ENCODE data around the gene KRTAP10-3.

Gene KRTAP10-3

DNA sequence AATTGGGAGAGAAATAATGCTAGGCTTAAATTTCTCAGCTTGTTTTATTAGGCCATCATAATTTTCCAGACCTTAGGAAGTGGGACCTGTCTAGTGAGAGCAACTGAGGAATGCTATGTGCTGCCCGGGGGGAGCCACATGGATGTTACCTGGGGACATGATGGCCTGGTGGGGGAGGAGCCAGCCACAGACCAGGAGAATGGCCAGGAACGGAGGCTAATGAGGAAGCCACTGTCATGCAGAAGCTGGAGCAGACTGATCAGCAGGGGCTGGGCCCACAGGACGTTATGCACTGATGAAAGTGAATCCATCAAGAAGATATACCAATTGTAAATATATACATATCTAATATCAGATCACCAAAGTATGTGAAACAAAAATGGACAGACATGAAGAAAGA, 14.0 kb downstream of the KRTAP10-3 start:
- no peak for DNase-seq

DNA sequence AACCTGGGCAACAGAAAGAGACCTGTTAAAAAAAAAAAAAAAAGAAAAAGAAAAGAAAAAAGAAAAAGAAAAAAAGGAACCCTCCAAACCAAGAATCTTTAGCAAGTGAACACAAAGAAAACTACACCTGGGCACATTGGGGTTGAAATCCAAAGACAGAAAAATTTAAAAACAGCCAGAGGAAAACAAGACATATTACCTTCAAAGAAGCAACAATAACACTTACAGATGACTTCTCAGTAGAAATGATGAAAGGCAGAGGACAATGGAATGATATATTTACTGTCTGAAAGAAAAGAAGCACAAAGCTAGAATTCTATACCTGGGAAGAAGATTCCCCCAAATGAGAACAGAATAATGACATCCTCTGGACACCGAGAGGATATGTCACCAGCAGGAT, 15.9 kb downstream of the KRTAP10-3 start:
- DNase-seq, result no peak

GRCh38 chr21:44540741-44541288, 17.8 kb downstream of the KRTAP10-3 start:
- DNase-seq, result no peak

- no peak for DNase-seq
Measured at GRCh38 chr21:44539991-44540666, 18.5 kb downstream of the KRTAP10-3 start, which contains the start of gene KRTAP10-1. TSS of gene KRTAP10-1 (minus strand) at chr21:44540195. CDS start at chr21:44540150, 45 bp downstream.

DNA sequence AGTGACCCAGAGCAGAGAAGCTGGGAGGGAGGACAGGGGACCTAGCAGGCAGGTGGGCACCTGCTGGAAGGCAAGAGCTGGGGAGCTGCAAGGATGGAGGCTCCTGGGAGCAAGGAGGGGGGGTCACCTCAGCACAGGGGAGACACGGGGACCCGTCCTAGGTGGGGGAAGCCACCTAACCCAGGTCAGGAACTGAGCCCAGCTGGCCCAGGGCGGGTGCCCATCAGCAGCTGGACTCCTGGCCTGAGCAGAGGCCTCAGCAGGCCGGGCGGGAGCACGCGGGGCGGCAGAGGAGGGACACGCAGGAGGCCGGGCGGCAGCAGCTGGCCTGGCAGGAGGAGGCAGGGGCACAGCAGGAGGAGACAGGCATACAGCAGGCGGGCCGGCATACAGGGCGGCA, 19.5 kb downstream of the KRTAP10-3 start:
- no peak for DNase-seq

- no peak for DNase-seq
Measured at GRCh38 chr21:44537930-44538911, 20.4 kb downstream of the KRTAP10-3 start.

DNA sequence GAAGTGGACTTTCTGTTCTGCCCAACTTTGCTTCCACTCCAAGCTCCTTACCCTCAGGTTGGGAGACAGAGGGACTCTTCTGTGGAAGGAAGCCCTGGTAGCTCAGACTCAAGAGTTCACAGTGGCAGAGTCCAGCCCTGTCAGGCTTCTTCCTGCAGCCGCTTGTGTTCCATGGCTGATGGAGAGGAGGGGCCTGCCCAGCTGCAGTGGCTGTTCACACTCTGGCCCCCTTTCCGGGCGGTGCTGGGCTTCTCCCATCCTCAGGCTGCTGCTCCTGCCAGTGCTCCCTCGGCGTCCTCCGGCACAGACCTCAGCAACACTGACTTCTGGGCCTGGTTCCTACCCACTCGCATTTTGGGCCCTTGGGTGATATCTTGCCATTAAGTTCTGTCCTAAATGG, 22.6 kb downstream of the KRTAP10-3 start:
- DNase-seq, result no peak

- DNase-seq, result no peak
Measured at GRCh38 chr21:44534688-44535087, 23.9 kb downstream of the KRTAP10-3 start.

GRCh38 chr21:44533891-44534627, 24.5 kb downstream of the KRTAP10-3 start:
- no peak for DNase-seq

DNA sequence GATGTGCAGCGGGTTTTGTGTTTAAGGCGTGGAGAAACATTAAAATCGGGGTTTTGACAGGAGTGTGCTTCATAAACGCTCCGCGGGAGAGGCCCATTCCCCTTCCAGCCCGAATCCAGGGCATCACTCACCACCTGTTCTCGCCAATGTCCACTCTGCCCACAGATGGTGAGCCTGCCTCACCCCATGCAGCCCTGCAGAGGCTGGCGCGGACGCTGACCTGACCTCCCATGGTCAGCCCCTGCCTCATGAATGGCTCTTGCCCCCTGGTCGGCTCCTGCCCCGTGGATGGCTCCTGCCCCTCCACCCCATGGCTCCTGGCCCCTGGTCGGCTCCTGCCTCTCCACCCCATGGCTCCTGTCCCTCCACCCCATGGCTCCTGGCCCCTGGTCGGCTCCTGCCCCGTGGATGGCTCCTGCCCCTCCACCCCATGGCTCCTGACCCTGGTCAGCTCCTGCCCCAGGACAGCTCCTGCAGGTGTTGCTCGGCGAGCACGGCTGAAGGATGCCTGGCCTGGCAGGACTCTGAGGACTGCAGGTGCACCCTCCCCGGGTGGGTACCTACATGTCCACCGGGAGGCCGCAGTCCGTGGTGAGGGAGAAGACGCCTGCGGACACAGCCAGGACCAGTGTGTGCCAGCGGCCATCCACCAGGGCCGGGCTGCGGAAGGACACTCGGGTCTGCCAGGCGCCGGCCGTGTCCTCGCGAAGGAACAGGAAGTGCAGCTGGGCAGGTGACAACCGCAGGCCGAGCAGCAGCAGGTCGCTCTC, 25.3 kb downstream of the KRTAP10-3 start:
- DNase-seq, result no peak

GRCh38 chr21:44532712-44533111, 25.9 kb downstream of the KRTAP10-3 start:
- DNase-seq, result no peak

GRCh38 chr21:44531606-44532564, 26.7 kb downstream of the KRTAP10-3 start:
- no peak for DNase-seq

DNA sequence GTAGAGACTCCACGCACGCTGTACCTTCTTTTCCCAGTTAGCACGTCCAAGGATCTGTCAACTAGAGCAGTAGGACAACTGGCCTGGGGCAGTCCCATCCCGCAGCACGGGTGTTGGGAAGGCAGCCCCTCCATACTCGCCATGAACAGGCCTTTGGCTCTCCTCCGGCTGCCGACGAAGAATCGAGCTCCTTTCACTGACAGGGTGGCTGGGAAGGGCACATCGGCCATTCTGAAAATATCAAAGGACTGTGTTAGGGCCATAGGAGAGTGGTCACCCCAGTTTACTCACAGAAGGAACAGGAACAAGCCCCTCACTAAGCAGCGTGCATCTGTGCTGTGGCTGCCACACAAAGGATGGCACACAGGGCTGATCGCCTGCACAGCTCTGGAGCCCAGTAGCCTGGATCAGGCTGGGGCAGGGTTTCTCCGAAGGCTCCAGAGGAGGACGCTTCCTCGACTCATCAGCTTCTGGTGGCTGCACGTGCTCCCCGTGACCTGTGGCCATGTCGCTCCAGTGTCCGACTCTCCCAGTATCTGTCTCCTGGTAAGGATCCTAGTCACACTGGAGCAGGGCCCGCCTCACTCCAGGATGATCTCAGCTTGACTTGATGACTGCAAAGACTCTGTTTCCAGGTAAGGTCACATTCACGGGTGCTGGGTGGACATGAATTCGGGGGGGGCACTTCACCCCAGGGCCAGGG, 27.5 kb downstream of the KRTAP10-3 start:
- DNase-seq, result no peak

DNA sequence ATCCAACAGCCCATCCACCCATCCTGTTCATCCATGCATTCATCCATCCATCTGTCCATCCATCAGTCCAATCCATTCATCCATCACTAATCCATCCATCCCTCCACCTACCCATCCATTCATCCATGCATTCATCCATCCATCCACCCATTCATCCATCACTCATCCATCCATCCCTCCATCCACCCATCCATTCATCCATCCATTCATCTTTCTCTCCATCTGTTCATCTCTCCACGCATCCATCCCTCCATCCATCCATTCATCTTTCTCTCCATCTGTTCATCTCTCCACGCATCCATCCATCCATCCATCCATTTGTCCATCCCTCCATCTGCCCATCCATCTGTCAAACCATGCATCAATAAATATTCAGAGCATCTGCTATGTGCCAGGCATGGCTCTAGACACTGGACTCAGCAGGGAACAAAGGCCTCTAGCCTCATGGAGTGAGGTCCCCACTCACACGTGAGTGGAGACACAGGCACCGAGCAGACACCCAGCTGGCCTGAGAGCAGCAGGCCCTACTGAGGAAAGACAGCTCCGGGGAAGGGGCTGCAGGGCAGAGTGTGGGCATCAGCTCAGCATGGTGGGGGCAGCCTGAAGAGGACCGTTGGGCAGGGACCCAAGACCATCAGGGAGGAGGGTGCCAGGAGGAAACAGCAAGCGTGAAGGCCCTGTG, 28.2 kb downstream of the KRTAP10-3 start:
- no peak for DNase-seq

DNA sequence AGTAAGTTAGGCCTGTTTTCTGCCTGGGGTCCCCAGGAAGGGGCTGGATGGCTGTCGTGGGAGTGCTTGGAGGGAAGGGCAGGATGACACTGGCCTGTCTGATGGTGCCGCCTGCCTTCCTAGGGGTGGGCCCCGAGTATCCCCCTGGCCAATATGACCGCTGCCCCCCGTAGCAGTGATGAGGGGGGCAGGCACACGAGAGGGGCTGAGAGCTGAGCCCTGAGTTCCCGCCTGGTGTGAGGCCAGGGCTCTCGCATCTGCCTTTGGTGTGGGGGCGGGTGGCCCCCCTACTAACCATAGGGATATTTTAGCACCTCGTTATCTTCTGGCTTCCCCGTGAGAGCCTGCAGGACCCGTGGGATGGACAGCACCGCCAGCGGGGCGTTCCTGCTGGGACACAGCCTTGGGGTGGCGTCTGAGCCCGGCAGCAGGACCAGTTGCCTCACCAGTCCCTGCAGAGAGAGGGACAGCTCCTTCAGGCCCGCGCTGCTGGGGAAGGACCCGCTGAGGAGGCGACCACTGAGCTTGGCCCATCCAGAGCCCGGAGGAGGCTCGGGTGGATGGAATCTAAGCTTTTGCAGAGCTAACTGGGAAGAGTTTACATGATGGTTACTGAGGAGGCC, 29.0 kb downstream of the KRTAP10-3 start:
- no peak for DNase-seq

- DNase-seq, result no peak
Measured at GRCh38 chr21:44529011-44529421, 29.6 kb downstream of the KRTAP10-3 start.

DNA sequence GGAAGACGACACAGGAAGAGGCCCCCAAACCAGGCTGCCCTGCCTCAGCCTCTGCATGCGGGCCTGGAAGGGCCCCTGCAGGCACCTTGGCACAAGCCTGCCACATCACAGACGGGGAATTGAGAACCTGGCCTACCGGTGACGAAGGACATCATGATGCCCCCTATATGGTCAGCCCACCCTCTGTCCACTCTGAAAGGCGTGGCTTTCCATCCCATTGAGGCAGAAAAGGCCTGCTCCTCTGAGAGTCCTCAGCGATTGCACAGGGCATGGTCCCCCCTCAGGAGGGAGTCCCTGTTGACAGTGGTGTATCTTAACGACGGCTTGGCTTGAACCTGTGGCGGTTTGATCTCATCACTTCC, 30.0 kb downstream of the KRTAP10-3 start:
- DNase-seq, result no peak

DNA sequence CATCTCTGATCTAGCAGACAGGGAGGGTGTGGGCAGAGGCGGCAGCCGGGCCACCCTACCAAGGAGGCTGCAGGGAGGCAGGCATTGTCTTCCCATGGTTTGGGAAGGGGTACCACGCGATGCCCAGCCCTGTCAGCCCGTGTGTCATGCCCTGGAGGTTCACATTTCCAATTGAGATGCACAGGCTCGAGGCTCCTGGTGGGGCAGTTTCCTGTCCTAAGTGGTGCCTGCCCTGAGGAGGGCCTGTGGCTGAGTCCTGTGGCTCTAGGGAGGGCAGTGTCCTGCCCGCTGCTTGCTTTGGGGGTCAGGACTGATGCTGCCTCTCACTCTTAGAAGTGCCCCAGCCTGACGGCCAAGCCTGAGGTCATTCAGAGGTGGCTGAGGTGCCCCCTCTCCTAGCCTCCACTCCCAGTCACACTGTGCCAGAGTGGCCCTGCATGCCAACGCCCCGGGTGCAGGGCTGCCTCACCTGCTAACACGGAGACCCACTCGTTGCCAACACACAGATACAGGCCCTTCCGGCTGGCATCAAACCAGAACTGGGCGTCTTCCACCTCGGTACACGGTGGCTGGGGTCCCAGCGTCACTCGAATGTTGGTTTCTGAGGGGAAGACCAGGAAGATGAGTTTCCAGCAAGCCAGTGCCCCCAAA, 30.5 kb downstream of the KRTAP10-3 start:
- no peak for DNase-seq

All from T1000 (cell line).